Upper lobe of right lung (tissue), 1 donor: Measurements from ENCODE around the gene INPP4A. TPM values are rescaled to one million over a fixed set of nuclear protein-coding genes. Genes with fewer than 3 reads are reported as not detected.

Experiments used
- ATAC-seq: fragments of 200-7000 bp; cut with Tn5 transposase; one replicate; pipeline ENCODE4 v1.9.1; 2020; ENCODE audit warnings: mild to moderate bottlenecking, moderate library complexity
- DNase-seq: peaks from one replicate; pipeline ENCODE4 v3.0.0-alpha.2; 2020
- H3K27ac ChIP-seq: fragments of 200-600 bp; one replicate; pipeline ENCODE4 v1.8.0; 2022
- H3K27me3 ChIP-seq: fragments of 200-600 bp; one replicate; pipeline ENCODE4 v1.8.0; 2022; ENCODE audit warnings: mild to moderate bottlenecking
- H3K36me3 ChIP-seq: fragments of 200-600 bp; one replicate; pipeline ENCODE4 v1.8.0; 2022
- H3K4me1 ChIP-seq: fragments of 200-600 bp; one replicate; pipeline ENCODE4 v1.8.0; 2022
- H3K4me3 ChIP-seq: fragments of 200-600 bp; one replicate; pipeline ENCODE4 v1.8.0; 2022; ENCODE audit warnings: mild to moderate bottlenecking
- H3K9me3 ChIP-seq: fragments of 200-600 bp; one replicate; pipeline ENCODE4 v1.8.0; 2022
- CTCF ChIP-seq: fragments of 200-600 bp; IDR thresholded peaks from one replicate; pipeline ENCODE4 v1.8.0; 2022; ENCODE audit warnings: antibody characterized with exemption
- intact Hi-C: fragments of 100-400 bp; cut with DNase I; formaldehyde crosslinking; loops from one replicate; pipeline ENCODE4 v1.11.0; 2022
- total RNA-seq: library from RNA; stranded (reverse); fragmentation: NEBNext Ultra II Directional; extraction: Animal tissue kit (Norgen Biotek cat#: 25700); gene quantifications from one replicate; pipeline ENCODE4 v1.2.1, GENCODE V29; 2021
- donor health status: DM: no; HTN: yes; CAD: no; lungs with severe emphysema.

INPP4A gene
- total RNA-seq, 1 donor from 2014 or later, result 35.0 TPM

GRCh38 chr2:98533547-98533946, 88.9 kb downstream of the INPP4A start:
- Histone ChIP-seq H3K4me3 (no peak overlapping the region), H3K9me3 (no peaks in the 10 kb centered on the region), H3K36me3 (peaks cover 26% of the 10 kb centered on the region), H3K27me3 (no peaks in the 10 kb centered on the region), H3K4me1 (no peaks in the 10 kb centered on the region), H3K27ac (no peak overlapping the region)
- ATAC-seq (no peak), DNase-seq (no peak)
- intact Hi-C loops, result no loop called here
- TF ChIP-seq CTCF, result no peak

- Histone ChIP-seq H3K4me1 (no peaks in the 10 kb centered on the region), H3K9me3 (no peaks in the 10 kb centered on the region), H3K4me3 (no peak overlapping the region), H3K36me3 (peaks cover 39% of the 10 kb centered on the region), H3K27me3 (no peaks in the 10 kb centered on the region), H3K27ac (no peak overlapping the region)
- TF ChIP-seq CTCF, result no peak
- ATAC-seq, result no peak
- intact Hi-C loops, result no loop called here
- DNase-seq, result no peak
Observed at GRCh38 chr2:98534761-98535160, 90.1 kb downstream of the INPP4A start.

GRCh38 chr2:98535971-98536677, 91.5 kb downstream of the INPP4A start:
- no peak for DNase-seq
- H3K4me3 ChIP-seq, result no peak overlapping the region
- TF ChIP-seq CTCF, result no peak

GRCh38 chr2:98537390-98538126, 92.9 kb downstream of the INPP4A start:
- H3K27me3 ChIP-seq, result no peaks in the 10 kb centered on the region
- H3K4me3 ChIP-seq, result no peak overlapping the region
- no peak for DNase-seq
- H3K9me3 ChIP-seq, result no peaks in the 10 kb centered on the region
- no peaks in the 10 kb centered on the region for H3K4me1 ChIP-seq
- peaks cover 46% of the 10 kb centered on the region for H3K36me3 ChIP-seq
- no peak overlapping the region for H3K27ac ChIP-seq
- intact Hi-C loops, result no loop called here
- no peak for TF ChIP-seq CTCF
- ATAC-seq, result no peak

More at GRCh38 chr2:98535971-98536677, 91.5 kb downstream of the INPP4A start:
- intact Hi-C loops, result no loop called here
- H3K4me1 ChIP-seq, result no peaks in the 10 kb centered on the region
- no peak overlapping the region for H3K27ac ChIP-seq
- H3K36me3 ChIP-seq, result peaks cover 48% of the 10 kb centered on the region
- H3K27me3 ChIP-seq, result no peaks in the 10 kb centered on the region
- H3K9me3 ChIP-seq, result no peaks in the 10 kb centered on the region
- no peak for ATAC-seq

- no peaks in the 10 kb centered on the region for H3K9me3 ChIP-seq
- H3K27ac ChIP-seq, result no peak overlapping the region
- H3K27me3 ChIP-seq, result no peaks in the 10 kb centered on the region
- DNase-seq (no peak), ATAC-seq (peak; percentile 58)
- no peak overlapping the region for H3K4me3 ChIP-seq
- no peaks in the 10 kb centered on the region for H3K4me1 ChIP-seq
- TF ChIP-seq CTCF, result no peak
- peaks cover 49% of the 10 kb centered on the region for H3K36me3 ChIP-seq
- intact Hi-C loops, result no loop called here
Observed at GRCh38 chr2:98538280-98539041, 93.8 kb downstream of the INPP4A start.
